Occipital lobe (tissue), 2 donors: ENCODE data around the gene TRIM13. TPM values are rescaled to one million over a fixed set of nuclear protein-coding genes. Genes with fewer than 3 reads are reported as not detected.
A peak's percentile ranks its signal among the peaks of the same experiment; 100 is the strongest.
"Not testable (repeated sequence)": the region's sequence is repeated elsewhere in the genome, so short reads cannot be mapped to it uniquely, and the experiment has no call there.

Experiments used
- DNase-seq: peaks from one replicate; lab custom pipeline; 2025; lab: John Stamatoyannopoulos, UW
- total RNA-seq: library from RNA; depleted of rRNA; stranded (reverse); fragments of >200 nt; gene quantifications from one replicate; pipeline ENCODE4 v1.2.3, GENCODE V29; 2014

The TRIM13 gene
- total RNA-seq, result 143 TPM

GRCh38 chr13:49996951-49997895, at the start of gene TRIM13:
Gene TRIM13, plus strand, starts transcription at chr13:49997042. Its CDS starts 14,899 bp downstream, at chr13:50011941.
- DNase-seq, result peak; percentile 87

DNA sequence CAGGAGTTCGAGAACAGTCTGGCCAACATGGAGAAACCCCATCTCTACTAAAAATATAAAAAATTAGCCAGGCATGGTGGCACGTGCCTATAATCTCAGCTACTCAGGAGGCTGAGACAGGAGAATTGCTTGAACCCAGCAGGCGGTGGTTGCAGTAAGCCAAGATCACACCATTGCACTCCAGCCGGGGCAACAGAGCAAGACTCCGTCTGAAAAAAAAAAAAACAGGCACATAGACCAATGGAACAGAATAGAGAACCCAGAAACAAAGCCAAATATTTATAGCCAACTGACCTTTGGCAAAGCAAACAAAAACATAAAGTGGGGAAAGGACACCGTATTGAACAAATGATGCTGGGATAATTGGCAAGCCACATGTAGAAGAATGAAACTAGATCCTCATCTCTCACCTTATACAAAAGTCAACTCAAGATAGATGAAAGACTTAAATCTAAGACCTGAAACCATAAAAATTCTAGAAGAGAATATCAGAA, 48.0 kb upstream of the TRIM13 start:
- not testable (repeated sequence) for DNase-seq

DNA sequence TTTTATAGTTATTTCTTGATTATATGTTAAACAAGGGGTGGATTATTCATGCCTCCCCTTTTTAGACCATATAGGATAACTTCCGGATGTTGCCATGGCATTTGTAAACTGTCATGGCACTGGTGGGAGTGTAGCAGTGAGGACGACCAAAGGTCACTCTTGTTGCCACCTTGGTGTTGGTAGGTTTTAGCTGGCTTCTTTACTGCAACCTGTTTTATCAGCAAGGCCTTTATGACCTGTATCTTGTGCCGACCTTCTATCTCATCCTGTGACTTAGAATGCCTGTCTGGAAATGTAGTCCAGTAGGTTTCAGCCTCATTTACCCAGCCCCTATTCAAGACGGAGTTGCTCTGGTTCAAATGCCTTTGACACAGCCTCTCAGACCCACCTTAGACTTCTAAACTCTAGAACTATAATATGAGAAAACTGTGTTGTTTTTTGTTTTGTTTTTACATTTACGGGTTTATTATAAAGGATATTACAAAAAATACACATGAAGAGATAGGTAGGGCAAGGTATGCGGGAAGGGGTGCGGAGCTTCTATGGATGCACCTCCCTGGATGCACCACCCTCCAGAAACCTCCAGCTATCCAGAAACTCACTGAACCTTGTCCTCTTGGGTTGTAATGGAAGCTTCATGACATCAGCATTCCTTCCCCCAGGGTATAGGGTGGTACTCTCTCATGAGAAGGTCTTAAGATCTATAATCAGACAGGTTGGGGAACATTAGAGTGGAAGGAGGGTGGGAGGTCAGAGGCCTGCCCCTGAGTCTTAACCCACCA, 44.9 kb upstream of the TRIM13 start:
- DNase-seq, result no peak

DNA sequence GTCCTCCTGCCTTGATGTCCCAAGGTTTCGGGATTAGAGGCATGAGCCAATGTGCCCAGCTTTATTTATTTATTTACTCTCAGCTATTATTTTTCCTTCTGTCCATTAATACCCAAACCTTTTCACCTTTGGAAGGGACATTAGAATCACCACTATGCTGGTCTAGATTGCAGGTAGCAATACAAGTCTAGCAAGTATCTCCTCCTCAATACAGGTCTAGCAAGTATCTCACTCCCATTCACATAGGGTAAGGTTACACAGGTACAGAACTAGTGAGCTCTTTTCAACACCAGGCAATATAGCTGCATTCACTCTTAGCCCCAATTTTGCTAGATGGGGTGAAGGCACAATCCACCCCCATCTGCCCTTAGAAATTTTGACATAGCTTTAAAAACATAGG, 43.3 kb upstream of the TRIM13 start:
- DNase-seq, result no peak

DNA sequence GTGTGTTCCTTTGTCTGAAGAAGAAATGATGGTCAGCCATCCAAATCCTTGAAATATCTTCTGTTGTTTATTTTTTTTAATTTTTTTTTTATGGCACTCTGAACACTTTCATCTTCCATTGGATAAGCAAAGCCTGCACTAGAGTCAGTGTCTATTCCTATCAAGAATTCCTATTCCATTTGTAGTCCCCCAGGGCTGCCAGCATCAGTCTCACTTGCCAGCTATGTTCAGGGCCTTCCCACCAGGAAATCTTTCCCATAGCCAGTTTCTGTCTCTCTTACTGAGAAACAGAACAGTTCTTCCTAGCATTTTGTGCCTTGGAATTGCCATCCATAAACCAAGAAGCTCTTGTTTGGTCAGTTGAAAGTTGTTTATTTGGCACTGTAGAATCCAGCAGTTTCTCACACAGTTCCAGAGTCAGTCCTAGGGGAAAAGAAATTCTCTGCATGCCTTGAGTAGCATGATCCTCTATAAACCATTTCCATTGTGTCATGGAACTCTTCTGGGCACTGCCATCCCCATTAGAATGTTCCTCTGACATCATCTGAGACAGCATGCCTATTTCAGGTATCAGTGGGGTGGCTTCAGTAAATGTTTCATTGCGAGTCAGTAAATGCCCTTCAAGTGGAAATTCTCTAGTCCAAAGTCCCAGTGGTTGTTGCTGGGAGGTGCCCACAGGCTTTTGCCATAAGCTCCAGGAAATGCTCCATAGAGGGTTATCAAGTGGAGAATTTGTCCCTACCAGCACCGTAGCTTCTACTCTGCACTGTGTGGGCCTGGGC, 42.0 kb upstream of the TRIM13 start:
- DNase-seq, result no peak

DNA sequence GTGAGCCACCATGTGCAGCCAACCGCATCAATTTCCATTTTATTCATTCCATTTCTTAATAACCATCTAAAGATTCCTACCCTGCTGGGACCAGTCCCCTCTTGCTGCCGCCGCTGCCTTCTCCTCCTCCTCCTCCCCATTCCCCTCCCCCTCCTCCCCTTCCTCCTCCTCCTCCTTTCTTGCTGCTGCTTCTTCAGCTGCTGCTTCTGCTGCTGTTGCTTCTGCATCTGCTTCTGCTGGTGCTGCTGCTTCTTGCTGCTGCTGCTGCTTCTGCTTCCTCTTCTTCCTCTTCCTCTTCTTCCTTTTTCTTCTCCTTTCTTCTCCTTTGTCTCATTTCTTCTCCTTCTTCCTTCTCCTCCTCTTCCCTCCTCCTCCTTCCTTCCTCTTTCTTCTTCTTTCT, 40.7 kb upstream of the TRIM13 start:
- no peak for DNase-seq

DNA sequence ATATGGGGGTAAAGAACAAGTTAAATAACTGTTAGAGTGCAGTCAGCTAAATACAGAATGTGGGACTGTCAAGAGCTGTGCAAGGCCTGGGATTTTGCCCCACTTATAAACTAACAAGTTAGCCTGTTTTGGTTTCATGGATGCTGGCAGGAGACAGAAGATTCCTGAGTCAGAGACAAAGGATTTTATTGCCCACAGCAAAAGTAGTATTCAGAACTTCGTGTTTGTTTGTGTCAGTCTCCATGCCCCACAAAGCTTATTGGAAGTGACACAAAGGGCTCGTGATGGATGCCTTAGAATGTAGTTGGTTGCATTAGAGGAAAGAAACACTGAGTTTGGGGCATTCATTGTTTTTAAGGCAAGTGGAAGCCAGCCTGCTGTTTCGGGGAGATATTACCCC, 38.5 kb upstream of the TRIM13 start:
- DNase-seq, result no peak

DNA sequence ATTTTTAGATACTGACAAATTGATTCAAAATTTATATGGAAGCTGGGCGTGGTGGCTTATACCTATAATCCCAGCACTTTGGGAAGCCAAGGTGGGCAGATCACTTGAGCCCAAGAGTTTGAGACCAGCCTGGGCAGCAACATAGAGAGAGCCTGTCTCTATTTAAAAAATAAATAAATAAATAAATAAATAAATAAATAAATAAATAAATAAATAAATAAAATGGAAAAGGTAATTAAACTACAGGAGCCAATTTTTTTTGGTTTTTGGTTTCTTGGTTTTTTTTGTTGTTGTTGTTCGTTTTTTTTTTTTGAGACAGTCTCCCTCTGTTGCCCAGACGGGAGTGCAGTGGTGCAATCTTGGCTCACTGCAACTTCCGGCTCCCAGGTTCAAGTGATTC, 29.4 kb upstream of the TRIM13 start:
- DNase-seq, result no peak

DNA sequence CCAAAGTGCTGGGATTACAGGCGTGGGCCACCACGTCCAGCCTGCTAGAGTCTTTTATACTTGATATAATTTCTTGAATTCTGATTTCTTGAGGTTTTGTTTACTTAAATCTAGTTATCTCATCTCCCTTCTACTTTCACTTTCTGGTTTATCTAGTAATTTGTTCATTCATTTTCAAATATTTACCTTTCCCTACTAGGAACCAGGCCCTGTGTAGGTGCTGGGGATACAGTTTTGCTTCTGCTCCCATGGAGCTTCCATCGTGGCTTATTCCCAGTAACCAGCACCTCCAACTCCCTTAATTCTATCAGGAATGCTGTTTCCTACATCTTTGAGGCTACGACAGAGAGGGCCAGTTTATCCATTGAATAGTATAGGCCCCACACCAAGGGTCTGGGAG, 24.1 kb upstream of the TRIM13 start:
- no peak for DNase-seq

DNA sequence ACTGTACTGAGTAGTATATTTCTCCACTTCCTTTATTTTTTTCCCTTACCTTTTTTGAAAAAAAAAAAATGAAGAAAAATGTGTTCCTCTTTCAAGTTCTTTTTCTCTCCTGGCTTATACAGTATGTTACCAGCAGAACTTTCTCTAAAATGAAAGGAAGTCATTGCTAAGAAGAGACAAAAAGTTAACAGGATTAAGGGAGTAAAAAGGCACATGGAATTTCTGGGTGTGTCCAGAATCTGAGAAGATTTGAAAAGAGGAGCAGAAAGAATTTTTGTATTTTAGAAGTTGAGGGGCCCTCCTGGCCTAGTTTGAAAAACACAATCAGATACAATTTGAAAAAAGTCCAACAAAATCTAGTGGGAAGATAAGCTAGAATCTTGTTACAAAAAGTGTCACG, 21.0 kb upstream of the TRIM13 start:
- no peak for DNase-seq

GRCh38 chr13:49976314-49977258, 20.3 kb upstream of the TRIM13 start:
- peak; percentile 5 for DNase-seq

DNA sequence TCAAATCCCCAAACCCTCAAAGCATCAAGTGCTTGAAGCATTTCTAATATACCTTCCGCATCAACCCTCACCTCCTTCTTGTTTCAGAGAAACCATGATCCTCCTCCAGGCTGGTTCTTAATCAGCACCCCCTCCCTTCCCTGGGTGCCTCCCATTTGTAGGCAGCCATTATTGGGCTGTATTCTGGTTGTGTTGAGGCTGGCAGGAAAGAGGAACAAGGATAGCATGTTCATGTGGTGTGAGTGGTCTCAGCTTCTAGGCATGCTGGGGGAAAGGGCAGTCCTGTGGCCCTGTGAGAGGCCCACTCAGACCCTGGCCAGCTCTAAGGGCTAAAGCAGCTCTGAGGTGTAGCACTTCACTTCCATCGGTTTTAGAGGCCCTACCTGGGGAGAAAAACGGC, 18.9 kb upstream of the TRIM13 start:
- no peak for DNase-seq

DNA sequence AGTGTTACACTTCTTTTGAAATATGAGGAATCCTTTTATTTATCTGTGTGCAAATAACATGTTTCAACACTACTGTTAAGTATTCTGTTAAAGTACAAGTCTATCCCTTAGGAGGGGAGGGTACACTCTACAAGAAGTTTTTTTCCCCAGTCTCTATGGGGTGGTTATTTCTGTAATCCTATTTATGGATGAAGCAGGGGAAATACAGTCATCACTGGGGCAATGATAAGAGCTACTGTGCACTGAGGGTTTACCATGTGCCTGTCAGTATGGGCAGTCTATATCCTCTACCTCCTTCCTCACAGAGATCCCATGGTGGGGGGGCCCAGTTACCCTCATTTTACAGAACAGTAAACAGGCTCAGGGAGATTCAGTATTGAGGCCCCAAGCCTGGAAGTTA, 16.6 kb upstream of the TRIM13 start:
- DNase-seq, result no peak

GRCh38 chr13:49985129-49985528, 11.7 kb upstream of the TRIM13 start:
- DNase-seq, result no peak

GRCh38 chr13:49986471-49986870, 10.4 kb upstream of the TRIM13 start:
- DNase-seq, result no peak

GRCh38 chr13:49990612-49991011, 6.2 kb upstream of the TRIM13 start:
- DNase-seq, result not testable (repeated sequence)

DNA sequence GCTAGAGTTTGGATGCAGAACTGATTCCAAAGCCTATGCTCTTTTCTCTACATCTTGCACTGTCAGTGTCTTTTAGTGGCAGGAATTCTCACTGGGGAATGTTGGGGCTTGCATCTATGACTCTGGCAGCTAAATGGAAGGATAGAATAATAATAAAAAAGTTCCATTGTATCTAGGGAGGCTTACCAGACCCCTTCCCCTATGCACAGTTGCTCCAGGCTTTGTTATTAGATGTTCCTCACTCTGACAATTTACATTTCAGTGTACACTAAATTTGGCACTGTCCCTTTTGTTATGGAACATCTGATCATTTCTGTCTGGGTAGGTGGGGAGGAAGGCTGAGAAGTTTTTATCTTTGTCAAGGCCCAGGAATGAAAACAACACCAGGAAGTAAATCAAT, 3.7 kb upstream of the TRIM13 start:
- no peak for DNase-seq

- no peak for DNase-seq
Measured at GRCh38 chr13:49993666-49994065, 3.2 kb upstream of the TRIM13 start.

- no peak for DNase-seq
Measured at GRCh38 chr13:49995625-49996101, 1.2 kb upstream of the TRIM13 start.
